OCI-LY3 (cell line): Measurements from ENCODE around the gene VPS13C.

Experiments
- H2AFZ ChIP-seq: fragments of 200-600, 300-600 bp; shearing (Covaris generic); 2 replicates; pipeline ENCODE4 v1.6.0; 2014; ENCODE audit warnings: antibody characterized with exemption, low read depth, low read length
- H3K27ac ChIP-seq: fragments of 200-600, 300-600 bp; sonication (generic); 2 replicates; pipeline ENCODE4 v1.5.1; 2014; ENCODE audit warnings: mild to moderate bottlenecking, low read length, moderate library complexity, mixed read lengths
- H3K27me3 ChIP-seq: fragments of 200-600, 300-600 bp; sonication (generic); 2 replicates; pipeline ENCODE4 v1.6.1; 2014; ENCODE audit warnings: low read depth, low read length, mixed read lengths
- H3K36me3 ChIP-seq: fragments of 200-600, 300-600 bp; sonication (generic); replicated peaks from 2 replicates; pipeline ENCODE3; 2014; ENCODE audit warnings: low read depth, low read length, mixed read lengths
- H3K4me1 ChIP-seq: fragments of 300-600, 200-600 bp; sonication (generic); 2 replicates; pipeline ENCODE4 v1.6.1; 2014; ENCODE audit warnings: low read length, mixed read lengths
- H3K4me2 ChIP-seq: fragments of 200-600, 300-600 bp; sonication (generic); 2 replicates; pipeline ENCODE4 v1.6.1; 2014; ENCODE audit warnings: low read length, mixed read lengths
- H3K4me3 ChIP-seq: fragments of 300-600, 200-600 bp; sonication (generic); 2 replicates; pipeline ENCODE4 v1.5.1; 2014; ENCODE audit warnings: antibody characterized with exemption, mild to moderate bottlenecking, low read length, moderate library complexity
- H3K79me2 ChIP-seq: fragments of 300-600, 200-600 bp; shearing (Covaris generic); 2 replicates; pipeline ENCODE4 v1.6.1; 2014; ENCODE audit warnings: mild to moderate bottlenecking, low read length, mixed read lengths
- H3K9ac ChIP-seq: fragments of 300-600, 200-600 bp; shearing (Covaris generic); 2 replicates; pipeline ENCODE4 v1.6.0; 2014; ENCODE audit warnings: mild to moderate bottlenecking, low read length, moderate library complexity
- H3K9me3 ChIP-seq: fragments of 200-600, 300-600 bp; shearing (Covaris generic); 2 replicates; pipeline ENCODE4 v1.6.1; 2014; ENCODE audit warnings: low read length, mixed read lengths; ENCODE audit not compliant: insufficient read depth
- H4K20me1 ChIP-seq: fragments of 200-600, 300-600 bp; sonication (generic); 2 replicates; pipeline ENCODE4 v1.6.1; 2016; ENCODE audit warnings: low read length, mixed read lengths; ENCODE audit not compliant: insufficient read depth
- EZH2phosphoT487 ChIP-seq: fragments of 200-600 bp; shearing (Covaris generic); IDR thresholded peaks from 2 replicates; pipeline ENCODE4 v1.6.1; 2018; ENCODE audit warnings: antibody characterized with exemption, mixed run types, low read depth
- TF ChIP-seq, protein P1 (sequence below): fragments of 200-600, 300-600 bp; sonication (generic); IDR thresholded peaks from 2 replicates; pipeline ENCODE4 v1.5.1; 2014; ENCODE audit warnings: antibody characterized with exemption, low read length, low read depth

VPS13C gene

GRCh38 chr15:61890106-61890505, 170.1 kb downstream of the VPS13C start:
- H3K4me3 ChIP-seq, result no peak overlapping the region
- H3K9me3 ChIP-seq, result peaks cover 10% of the 10 kb centered on the region
- H3K4me1 ChIP-seq, result no peaks in the 10 kb centered on the region
- no peak overlapping the region for H3K9ac ChIP-seq
- peaks cover 52% of the 10 kb centered on the region for H3K36me3 ChIP-seq
- H3K4me2 ChIP-seq, result no peak overlapping the region
- no peak overlapping the region for H3K27ac ChIP-seq
- no peak overlapping the region for H2AFZ ChIP-seq
- no peaks in the 10 kb centered on the region for H4K20me1 ChIP-seq
- TF ChIP-seq, protein P1, sequence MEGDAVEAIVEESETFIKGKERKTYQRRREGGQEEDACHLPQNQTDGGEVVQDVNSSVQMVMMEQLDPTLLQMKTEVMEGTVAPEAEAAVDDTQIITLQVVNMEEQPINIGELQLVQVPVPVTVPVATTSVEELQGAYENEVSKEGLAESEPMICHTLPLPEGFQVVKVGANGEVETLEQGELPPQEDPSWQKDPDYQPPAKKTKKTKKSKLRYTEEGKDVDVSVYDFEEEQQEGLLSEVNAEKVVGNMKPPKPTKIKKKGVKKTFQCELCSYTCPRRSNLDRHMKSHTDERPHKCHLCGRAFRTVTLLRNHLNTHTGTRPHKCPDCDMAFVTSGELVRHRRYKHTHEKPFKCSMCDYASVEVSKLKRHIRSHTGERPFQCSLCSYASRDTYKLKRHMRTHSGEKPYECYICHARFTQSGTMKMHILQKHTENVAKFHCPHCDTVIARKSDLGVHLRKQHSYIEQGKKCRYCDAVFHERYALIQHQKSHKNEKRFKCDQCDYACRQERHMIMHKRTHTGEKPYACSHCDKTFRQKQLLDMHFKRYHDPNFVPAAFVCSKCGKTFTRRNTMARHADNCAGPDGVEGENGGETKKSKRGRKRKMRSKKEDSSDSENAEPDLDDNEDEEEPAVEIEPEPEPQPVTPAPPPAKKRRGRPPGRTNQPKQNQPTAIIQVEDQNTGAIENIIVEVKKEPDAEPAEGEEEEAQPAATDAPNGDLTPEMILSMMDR, result no peak
- TF ChIP-seq EZH2phosphoT487, result no peak
- no peaks in the 10 kb centered on the region for H3K27me3 ChIP-seq
- H3K79me2 ChIP-seq, result no peaks in the 10 kb centered on the region

DNA sequence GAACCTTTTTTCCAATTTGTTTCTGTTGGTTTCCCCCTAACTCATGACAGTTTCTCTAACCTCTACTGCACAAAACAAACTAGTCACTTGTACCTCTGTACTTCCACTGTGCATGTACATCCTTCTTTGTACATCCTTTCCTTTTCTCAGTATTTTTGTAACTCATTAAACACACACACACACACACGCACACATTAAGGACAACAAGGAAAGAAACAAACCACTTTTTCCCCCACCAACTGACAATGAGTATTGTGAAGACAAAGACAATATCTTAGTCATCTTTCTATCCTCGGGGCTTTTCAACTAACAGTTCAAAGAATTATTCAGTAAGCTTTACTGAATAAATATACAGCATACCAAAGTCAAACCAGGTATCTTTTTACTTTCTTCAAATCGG, 170.5 kb downstream of the VPS13C start:
- Histone ChIP-seq H2AFZ (no peak overlapping the region), H3K4me1 (no peaks in the 10 kb centered on the region), H3K27ac (no peak overlapping the region), H3K36me3 (peaks cover 49% of the 10 kb centered on the region), H3K27me3 (no peaks in the 10 kb centered on the region), H3K4me3 (no peak overlapping the region), H3K9ac (no peak overlapping the region), H3K4me2 (no peak overlapping the region), H4K20me1 (no peaks in the 10 kb centered on the region), H3K79me2 (no peaks in the 10 kb centered on the region), H3K9me3 (peaks cover 10% of the 10 kb centered on the region)
- TF ChIP-seq EZH2phosphoT487, result no peak
- TF ChIP-seq, protein P1, result no peak

- H3K4me1 ChIP-seq, result no peaks in the 10 kb centered on the region
- no peak overlapping the region for H3K9ac ChIP-seq
- no peak for TF ChIP-seq EZH2phosphoT487
- TF ChIP-seq, protein P1, result no peak
- H4K20me1 ChIP-seq, result no peaks in the 10 kb centered on the region
- no peak overlapping the region for H3K27ac ChIP-seq
- H3K4me2 ChIP-seq, result no peak overlapping the region
- H2AFZ ChIP-seq, result no peak overlapping the region
- H3K4me3 ChIP-seq, result no peak overlapping the region
- H3K27me3 ChIP-seq, result no peaks in the 10 kb centered on the region
- H3K36me3 ChIP-seq, result peaks cover 37% of the 10 kb centered on the region
- no peaks in the 10 kb centered on the region for H3K79me2 ChIP-seq
- peaks cover 4% of the 10 kb centered on the region; the same call in 1 of the 2 replicates for H3K9me3 ChIP-seq
Measured at GRCh38 chr15:61888074-61888780, 172.0 kb downstream of the VPS13C start.

DNA sequence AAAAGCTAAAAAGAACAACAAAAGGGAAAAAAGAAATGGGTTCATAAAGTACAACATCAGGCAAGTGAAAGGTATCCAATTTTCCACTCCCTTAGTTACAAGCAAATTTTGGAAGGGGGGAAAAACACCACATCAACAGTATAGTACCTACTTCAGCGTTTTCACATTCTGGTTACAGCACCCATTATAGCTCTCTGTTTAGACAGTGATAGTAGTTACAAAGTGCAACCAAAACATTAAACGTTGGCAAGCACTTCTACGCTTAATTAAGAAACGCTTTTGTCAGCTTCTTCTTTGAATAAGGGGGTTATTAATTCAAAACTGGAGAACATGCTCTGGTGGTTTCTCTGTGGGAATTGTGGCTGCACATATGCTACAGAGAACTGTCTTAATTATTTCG, 180.2 kb downstream of the VPS13C start:
- Histone ChIP-seq H3K4me1 (no peaks in the 10 kb centered on the region), H3K27ac (no peak overlapping the region), H3K4me3 (no peak overlapping the region), H3K4me2 (no peak overlapping the region), H3K9me3 (no peaks in the 10 kb centered on the region), H3K9ac (no peak overlapping the region), H3K27me3 (no peaks in the 10 kb centered on the region), H3K79me2 (no peaks in the 10 kb centered on the region), H2AFZ (no peak overlapping the region), H4K20me1 (no peaks in the 10 kb centered on the region), H3K36me3 (peaks cover 22% of the 10 kb centered on the region)
- no peak for TF ChIP-seq EZH2phosphoT487
- TF ChIP-seq, protein P1, result no peak
